HT1080 (cell line): ENCODE measurements around the gene DDX3X. TPM values are rescaled to one million over a fixed set of nuclear protein-coding genes. Genes with fewer than 3 reads are reported as not detected.
A peak's percentile ranks its signal among the peaks of the same experiment; 100 is the strongest.
"Not testable (repeated sequence)": the region's sequence is repeated elsewhere in the genome, so short reads cannot be mapped to it uniquely, and the experiment has no call there.

Experiments
- DNase-seq: peaks from one replicate; pipeline ENCODE4 v3.0.0-alpha.2; 2015; ENCODE audit warnings: low read depth
- polyA plus RNA-seq, 2 experiments: library from polyadenylated mRNA; depleted of rRNA; stranded (reverse); fragments of >200 nt; gene quantifications; 2 replicates each; pipeline ENCODE4 v1.2.3, GENCODE V29; 2015
- total RNA-seq: library from RNA; depleted of rRNA; stranded (reverse); fragments of >200 nt; shearing (Covaris generic); gene quantifications from 2 replicates; pipeline ENCODE4 v1.2.3, GENCODE V29; 2014; rRNA removed

The DDX3X gene
- 142 and 164 TPM in 2 replicates for total RNA-seq
- 102 and 106 TPM in 2 replicates for polyA plus RNA-seq (2015; cell fraction: cytosol; rRNA removed)
- polyA plus RNA-seq (2015; cell fraction: nucleus; rRNA removed): 251 and 258 TPM in 2 replicates

GRCh38 chrX:41333744-41334362, at the start of gene DDX3X:
TSS of gene DDX3X (plus strand) at chrX:41334162. CDS start at chrX:41334253, 91 bp downstream.
- DNase-seq: peak; percentile 80

GRCh38 chrX:41285928-41286327, 48.0 kb upstream of the DDX3X start:
- DNase-seq: not testable (repeated sequence)

GRCh38 chrX:41288641-41289040, 45.3 kb upstream of the DDX3X start:
- DNase-seq: no peak

GRCh38 chrX:41289095-41289494, 44.9 kb upstream of the DDX3X start:
- no peak for DNase-seq

- no peak for DNase-seq
Measured at GRCh38 chrX:41291309-41291708, 42.7 kb upstream of the DDX3X start.

GRCh38 chrX:41293269-41293668, 40.7 kb upstream of the DDX3X start:
- DNase-seq: peak; percentile 25

GRCh38 chrX:41300758-41301437, 33.1 kb upstream of the DDX3X start:
- DNase-seq: peak; percentile 44

GRCh38 chrX:41301438-41301824, 32.5 kb upstream of the DDX3X start:
- no peak for DNase-seq

GRCh38 chrX:41302370-41302769, 31.6 kb upstream of the DDX3X start:
- DNase-seq: no peak

GRCh38 chrX:41303013-41303412, 30.9 kb upstream of the DDX3X start:
- DNase-seq: no peak

- DNase-seq: no peak
Measured at GRCh38 chrX:41304178-41304577, 29.8 kb upstream of the DDX3X start.

- DNase-seq: no peak
Measured at GRCh38 chrX:41308884-41309647, 24.9 kb upstream of the DDX3X start.

GRCh38 chrX:41312786-41313185, 21.2 kb upstream of the DDX3X start:
- DNase-seq: no peak

- peak; percentile 52 for DNase-seq
Measured at GRCh38 chrX:41313419-41313818, 20.5 kb upstream of the DDX3X start.

GRCh38 chrX:41314204-41314603, 19.8 kb upstream of the DDX3X start:
- no peak for DNase-seq

- DNase-seq: no peak
Measured at GRCh38 chrX:41314881-41315280, 19.1 kb upstream of the DDX3X start.

GRCh38 chrX:41316266-41316665, 17.7 kb upstream of the DDX3X start:
- not testable (repeated sequence) for DNase-seq

- no peak for DNase-seq
Measured at GRCh38 chrX:41317477-41318208, 16.3 kb upstream of the DDX3X start.

GRCh38 chrX:41320393-41320792, 13.6 kb upstream of the DDX3X start:
- no peak for DNase-seq

- no peak for DNase-seq
Measured at GRCh38 chrX:41322821-41323603, 10.9 kb upstream of the DDX3X start.

GRCh38 chrX:41326431-41326830, 7.5 kb upstream of the DDX3X start:
- DNase-seq: no peak
